Endodermal cell (in vitro differentiated cells): Measurements from ENCODE around the gene PPP1R37. TPM values are rescaled to one million over a fixed set of nuclear protein-coding genes. Genes with fewer than 3 reads are reported as not detected.

ENCODE experiments used
- DNase-seq: peaks from one replicate; pipeline ENCODE4 v3.0.0-alpha.2; 2017
- H3K27ac ChIP-seq: 2 replicates; pipeline ENCODE4 v1.5.1; 2013; ENCODE audit warnings: mild to moderate bottlenecking, low read depth, low read length, moderate library complexity
- H3K27me3 ChIP-seq: 2 replicates; pipeline ENCODE4 v1.6.1; 2013; ENCODE audit warnings: mild to moderate bottlenecking, low read length, moderate library complexity; ENCODE audit not compliant: insufficient read depth, control insufficient read depth, poor library complexity, severe bottlenecking
- H3K36me3 ChIP-seq: 2 replicates; pipeline ENCODE4 v1.7.0; 2013; ENCODE audit warnings: mild to moderate bottlenecking, low read length, moderate library complexity; ENCODE audit not compliant: control insufficient read depth, insufficient read depth
- H3K4me1 ChIP-seq: one replicate; pipeline ENCODE4 v1.7.0; 2013; ENCODE audit warnings: low read length; ENCODE audit not compliant: control insufficient read depth, insufficient read depth
- H3K4me3 ChIP-seq: 2 replicates; pipeline ENCODE4 v1.5.1; 2013; ENCODE audit warnings: mild to moderate bottlenecking, low read length, moderate library complexity
- H3K9ac ChIP-seq: 2 replicates; pipeline ENCODE4 v1.6.1; 2013; ENCODE audit warnings: mild to moderate bottlenecking, low read length, moderate library complexity; ENCODE audit not compliant: poor library complexity, severe bottlenecking; ENCODE audit errors: extremely low read depth
- H3K9me3 ChIP-seq: 2 replicates; pipeline ENCODE4 v1.6.1; 2013; ENCODE audit warnings: mild to moderate bottlenecking, low read length, moderate library complexity; ENCODE audit not compliant: control insufficient read depth
- H3K27ac Mint-ChIP-seq: 2 replicates; pipeline ENCODE4 v1.8.0; 2020; ENCODE audit warnings: mixed read lengths
- H3K27me3 Mint-ChIP-seq: 2 replicates; pipeline ENCODE4 v1.8.0; 2021; ENCODE audit warnings: mild to moderate bottlenecking, mixed read lengths; ENCODE audit not compliant: insufficient read depth
- H3K36me3 Mint-ChIP-seq: 2 replicates; pipeline ENCODE4 v1.8.0; 2020; ENCODE audit warnings: low read depth, mixed read lengths
- H3K4me1 Mint-ChIP-seq: 2 replicates; pipeline ENCODE4 v1.8.0; 2020; ENCODE audit warnings: mixed read lengths
- H3K4me3 Mint-ChIP-seq: 2 replicates; pipeline ENCODE4 v1.8.0; 2020; ENCODE audit warnings: mild to moderate bottlenecking, moderate library complexity, mixed read lengths
- H3K9me3 Mint-ChIP-seq: 2 replicates; pipeline ENCODE4 v1.8.0; 2020; ENCODE audit warnings: mild to moderate bottlenecking, mixed read lengths
- WGBS, 2 experiments: methylation state at CpG; one replicate each; pipeline versions ENCODE4 v1.1.5 to v1.1.7; 2013; ENCODE audit warnings: missing lambda C conversion rate in 2 of 2, mixed read lengths in 1 of 2; ENCODE audit not compliant: insufficient coverage in 1 of 2, insufficient read length in 1 of 2; 5-methylcytosine and 5-hydroxymethylcytosine counted together
- total RNA-seq, 2 donors: library from RNA; stranded (reverse); fragmentation: NEBNext Ultra II Directional in 1 of 2; extraction: Animal tissue kit (Norgen Biotek cat#: 25700) in 1 of 2; gene quantifications; 2 replicates in 1 of 2; 3 replicates in 1 of 2; pipeline ENCODE4 v1.2.1, GENCODE V29; 2021
- TF ChIP-seq, protein P1 (sequence below): fragments of 200-600 bp; sonication (generic); conservative IDR thresholded peaks from 2 replicates; pipeline ENCODE4 v1.5.0; 2021; ENCODE audit warnings: antibody characterized with exemption, mild to moderate bottlenecking

PPP1R37 gene
- total RNA-seq, 2 donors from 2014 or later = 23.6 to 32.5 TPM

DNA sequence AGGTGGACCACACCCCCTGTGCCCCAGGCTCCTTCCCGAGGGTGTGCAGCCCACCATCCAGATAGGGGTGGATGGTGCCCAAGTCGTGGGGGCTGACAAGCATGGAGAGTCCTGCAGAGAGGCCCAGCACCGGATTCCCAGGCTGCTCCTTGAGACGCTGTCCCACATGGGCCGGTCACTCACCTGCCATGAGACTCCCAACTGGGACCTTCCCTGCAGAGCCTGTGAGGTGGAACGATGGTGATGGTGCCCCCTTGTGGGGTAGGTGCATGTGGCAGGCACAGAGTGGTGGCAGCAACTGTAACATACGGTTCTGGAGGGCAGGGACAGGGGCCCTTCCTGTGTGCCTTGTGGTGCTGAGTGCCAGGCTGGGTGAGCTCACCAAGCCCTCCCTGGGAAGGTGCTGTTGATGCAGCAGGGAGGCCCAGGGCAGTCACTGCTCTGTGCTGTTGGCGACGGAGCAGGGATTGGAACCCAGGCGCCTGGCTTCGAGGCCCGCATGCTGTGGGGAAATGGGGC is 33.1 kb downstream of the PPP1R37 start:
- Histone ChIP-seq H3K9me3 (no peaks in the 10 kb centered on the region), H3K27ac (no peak overlapping the region), H3K4me1 (no peaks in the 10 kb centered on the region), H3K4me3 (no peak overlapping the region), H3K27me3 (no peaks in the 10 kb centered on the region), H3K36me3 (no peaks in the 10 kb centered on the region), H3K9ac (no peak overlapping the region)
- Mint-ChIP-seq H3K36me3 (no peaks in the 10 kb centered on the region), H3K4me3 (no peak overlapping the region), H3K27me3 (no peaks in the 10 kb centered on the region), H3K4me1 (peaks cover 6% of the 10 kb centered on the region), H3K27ac (no peak overlapping the region), H3K9me3 (no peaks in the 10 kb centered on the region)
- peak; percentile 97 for DNase-seq
- TF ChIP-seq, protein P1, sequence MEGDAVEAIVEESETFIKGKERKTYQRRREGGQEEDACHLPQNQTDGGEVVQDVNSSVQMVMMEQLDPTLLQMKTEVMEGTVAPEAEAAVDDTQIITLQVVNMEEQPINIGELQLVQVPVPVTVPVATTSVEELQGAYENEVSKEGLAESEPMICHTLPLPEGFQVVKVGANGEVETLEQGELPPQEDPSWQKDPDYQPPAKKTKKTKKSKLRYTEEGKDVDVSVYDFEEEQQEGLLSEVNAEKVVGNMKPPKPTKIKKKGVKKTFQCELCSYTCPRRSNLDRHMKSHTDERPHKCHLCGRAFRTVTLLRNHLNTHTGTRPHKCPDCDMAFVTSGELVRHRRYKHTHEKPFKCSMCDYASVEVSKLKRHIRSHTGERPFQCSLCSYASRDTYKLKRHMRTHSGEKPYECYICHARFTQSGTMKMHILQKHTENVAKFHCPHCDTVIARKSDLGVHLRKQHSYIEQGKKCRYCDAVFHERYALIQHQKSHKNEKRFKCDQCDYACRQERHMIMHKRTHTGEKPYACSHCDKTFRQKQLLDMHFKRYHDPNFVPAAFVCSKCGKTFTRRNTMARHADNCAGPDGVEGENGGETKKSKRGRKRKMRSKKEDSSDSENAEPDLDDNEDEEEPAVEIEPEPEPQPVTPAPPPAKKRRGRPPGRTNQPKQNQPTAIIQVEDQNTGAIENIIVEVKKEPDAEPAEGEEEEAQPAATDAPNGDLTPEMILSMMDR = peak; percentile 93
- 71% methylated on average over 8 to 12 of the region's 12 CpGs for WGBS, 2 experiments

- H3K27ac Mint-ChIP-seq = no peak overlapping the region
- Histone ChIP-seq H3K27ac (no peak overlapping the region), H3K9ac (no peak overlapping the region), H3K9me3 (no peaks in the 10 kb centered on the region), H3K4me1 (no peaks in the 10 kb centered on the region), H3K36me3 (peaks cover under 1% of the 10 kb centered on the region), H3K4me3 (no peak overlapping the region), H3K27me3 (no peaks in the 10 kb centered on the region)
- DNase-seq = no peak
- H3K36me3 Mint-ChIP-seq = no peaks in the 10 kb centered on the region
- no peaks in the 10 kb centered on the region for H3K27me3 Mint-ChIP-seq
- no peaks in the 10 kb centered on the region for H3K9me3 Mint-ChIP-seq
- H3K4me1 Mint-ChIP-seq = peaks cover 6% of the 10 kb centered on the region
- WGBS, 2 experiments = 88% methylated on average over 5 to 7 of the region's 7 CpGs
- TF ChIP-seq, protein P1 = no peak
- H3K4me3 Mint-ChIP-seq = no peak overlapping the region
These were observed 33.7 kb downstream of the PPP1R37 start for GRCh38 chr19:45126654-45127053.

DNA sequence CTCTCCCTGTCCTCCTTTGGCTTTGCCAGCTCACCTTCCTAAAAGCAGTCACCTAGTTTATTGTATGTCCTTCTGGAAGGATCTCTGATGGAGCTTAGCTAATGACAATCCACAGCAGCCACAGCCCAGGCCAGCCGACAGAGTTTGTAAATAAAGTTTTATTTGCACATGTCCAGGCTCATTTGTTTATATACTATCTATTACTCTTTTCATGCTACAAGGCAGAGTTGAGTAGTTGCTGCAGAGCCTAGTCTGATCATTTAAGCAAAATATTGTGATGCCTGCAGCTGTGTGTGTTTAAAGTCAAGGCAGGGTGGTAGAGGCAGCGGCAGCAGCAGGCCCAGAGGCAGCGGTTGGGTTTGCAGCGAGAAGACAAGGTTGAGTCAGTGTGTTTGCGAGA is 35.2 kb downstream of the PPP1R37 start:
- Mint-ChIP-seq H3K4me3 (no peak overlapping the region), H3K9me3 (no peaks in the 10 kb centered on the region), H3K27ac (no peak overlapping the region), H3K4me1 (peaks cover 6% of the 10 kb centered on the region), H3K36me3 (no peaks in the 10 kb centered on the region), H3K27me3 (no peaks in the 10 kb centered on the region)
- Histone ChIP-seq H3K36me3 (peaks cover 4% of the 10 kb centered on the region), H3K9me3 (no peaks in the 10 kb centered on the region), H3K9ac (no peak overlapping the region), H3K27me3 (no peaks in the 10 kb centered on the region), H3K4me3 (no peak overlapping the region), H3K4me1 (no peaks in the 10 kb centered on the region), H3K27ac (no peak overlapping the region)
- TF ChIP-seq, protein P1 = no peak
- WGBS, 2 experiments = 85 to 87% methylated on average over 4 to 5 of the region's 5 CpGs
- DNase-seq = no peak
